Fibroblast of the aortic adventitia (primary cell): ENCODE results near the gene TMSB4Y. TPM values are rescaled to one million over a fixed set of nuclear protein-coding genes. Genes with fewer than 3 reads are reported as not detected.

ENCODE experiments used
- DNase-seq: peaks from one replicate; pipeline ENCODE4 v3.0.0-alpha.2; 2010; ENCODE audit warnings: low read depth
- H3K4me3 ChIP-seq: 2 replicates; pipeline ENCODE4 v1.5.1; 2011; ENCODE audit warnings: low read depth, mild to moderate bottlenecking, control low read depth, low read length, moderate library complexity
- CTCF ChIP-seq: IDR thresholded peaks from 2 replicates; pipeline ENCODE4 v1.5.1; 2011; ENCODE audit warnings: mild to moderate bottlenecking, low read length, control low read depth, inconsistent platforms; ENCODE audit not compliant: insufficient read depth
- total RNA-seq: library from RNA; depleted of rRNA; stranded (reverse); fragments of >200 nt; gene quantifications from 2 replicates; pipeline ENCODE4 v1.2.3, GENCODE V29; 2012; ENCODE audit warnings: low replicate concordance

Gene TMSB4Y
- total RNA-seq, 1 donor: not detected

DNA sequence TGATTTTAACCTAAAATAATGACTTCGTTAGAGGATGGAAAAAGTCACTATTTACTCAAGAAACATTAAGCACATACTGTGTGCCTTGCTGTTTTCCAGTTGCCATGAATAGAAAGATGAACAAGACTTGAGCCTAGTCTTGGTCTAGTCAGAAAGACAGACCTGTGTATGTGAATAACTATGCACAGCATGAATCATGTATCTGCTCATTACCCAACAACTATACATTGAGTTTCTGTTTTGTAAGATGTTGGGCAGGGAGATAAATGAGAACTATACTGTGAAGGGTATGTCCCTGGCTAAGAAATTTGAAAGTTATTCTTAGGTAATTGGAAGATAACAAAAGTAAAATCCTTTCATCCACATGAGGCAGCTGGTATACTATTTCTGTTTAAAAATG is 4.3 kb downstream of the TMSB4Y start:
- no peak for TF ChIP-seq CTCF
- no peak overlapping the region for H3K4me3 ChIP-seq
- DNase-seq: no peak

DNA sequence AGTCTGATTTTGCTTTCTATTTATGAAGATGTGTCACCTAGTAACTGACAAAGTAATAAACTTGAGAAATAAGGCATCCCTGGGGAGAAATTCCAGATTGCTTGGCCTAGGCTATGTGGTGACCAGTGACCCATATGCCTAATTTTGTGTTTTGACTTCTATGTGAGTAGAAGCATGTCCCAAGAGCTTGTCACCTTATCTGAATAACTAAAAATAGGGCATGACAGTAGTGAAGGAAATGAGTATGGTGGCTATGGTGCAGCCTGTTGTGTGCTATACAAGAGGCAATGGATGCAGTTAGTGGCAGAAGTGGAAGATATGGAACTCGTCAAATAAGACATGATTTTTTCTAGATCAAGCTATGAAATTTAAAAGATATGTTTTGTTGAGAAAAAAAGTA is 15.3 kb downstream of the TMSB4Y start:
- H3K4me3 ChIP-seq: no peak overlapping the region
- no peak for TF ChIP-seq CTCF
- DNase-seq: no peak

GRCh38 chrY:13729517-13729916 is 25.8 kb downstream of the TMSB4Y start:
- no peak for TF ChIP-seq CTCF
- H3K4me3 ChIP-seq: no peak overlapping the region
- DNase-seq: no peak

- H3K4me3 ChIP-seq: no peak overlapping the region
- TF ChIP-seq CTCF: no peak
- DNase-seq: no peak
Measured at GRCh38 chrY:13738618-13739017, 34.9 kb downstream of the TMSB4Y start.

- H3K4me3 ChIP-seq: no peak overlapping the region
- DNase-seq: no peak
- no peak for TF ChIP-seq CTCF
Measured at GRCh38 chrY:13751289-13752071, 47.8 kb downstream of the TMSB4Y start.

- no peak overlapping the region for H3K4me3 ChIP-seq
- TF ChIP-seq CTCF: no peak
- DNase-seq: no peak
Measured at GRCh38 chrY:13754661-13755060, 51.0 kb downstream of the TMSB4Y start.

Other genes with a start within 250 kb of the TMSB4Y start
- 13.8 TPM in 1 of 2 replicates, not detected in the other for gene UTY, start 223.9 kb upstream of the TMSB4Y start, total RNA-seq